Left cardiac atrium (tissue), 4 donors: ENCODE data around the gene GDF11. TPM values are rescaled to one million over a fixed set of nuclear protein-coding genes. Genes with fewer than 3 reads are reported as not detected.

Experiments
- ATAC-seq, 2 donors: fragments of 200-7000 bp; cut with Tn5 transposase; one replicate each; pipeline ENCODE4 v1.9.1; 2020; ENCODE audit warnings: mild to moderate bottlenecking in 2 of 2, moderate library complexity in 2 of 2
- DNase-seq: peaks from one replicate; pipeline ENCODE4 v3.0.0-alpha.2; 2020
- intact Hi-C, 2 donors: fragments of 100-400 bp; cut with DNase I; formaldehyde crosslinking; loops; one replicate each; pipeline versions ENCODE4 v1.14.1 to v1.15.1; 2022 to 2023
- total RNA-seq, 2 donors: library from RNA; stranded (reverse); fragmentation: NEBNext Ultra II Directional; extraction: Animal tissue kit (Norgen Biotek cat#: 25700); gene quantifications; one replicate each; pipeline ENCODE4 v1.2.1, GENCODE V29; 2021
- donor health status: DM: no; HTN: yes; CAD: no.
- donor health status: DM: no; HTN: yes; CAD: no; lungs with severe emphysema.
- donor health status: DM: yes; HTN: yes; CAD: no.
- donor health status: Dilated cardiomyopathy.

Gene GDF11
- total RNA-seq, 2 donors from 2014 or later, result 12.0 to 14.2 TPM

DNA sequence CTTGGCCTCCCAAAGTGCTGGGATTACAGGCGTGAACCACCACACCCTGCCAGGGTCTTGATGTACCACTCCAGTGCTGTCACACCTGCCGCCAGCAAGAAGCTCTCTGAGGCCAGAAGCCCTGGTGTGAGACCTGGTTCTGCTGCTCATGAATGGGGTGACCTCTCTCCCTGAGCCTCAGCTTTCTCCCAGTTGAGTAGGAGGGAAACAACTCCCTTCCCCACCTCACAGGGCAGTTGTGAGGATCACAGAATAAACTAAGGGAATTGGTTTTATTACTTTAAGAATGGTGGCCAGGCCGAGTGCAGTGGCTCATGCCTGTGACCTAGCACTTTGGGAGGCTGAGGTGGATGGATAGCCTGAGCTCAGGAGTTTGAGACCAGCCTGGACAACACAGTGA is 8.3 kb upstream of the GDF11 start:
- intact Hi-C loops, result no loop called here
- no peak for ATAC-seq
- no peak for DNase-seq

- ATAC-seq (no peak), DNase-seq (no peak)
- intact Hi-C loops, result loop anchor here in 1 of 2 donors (5.0 kb wide), 2 partner anchors 201 to 291 kb away; no protein-coding TSS in a partner anchor
Observed at GRCh38 chr12:55736076-55736475, 6.8 kb upstream of the GDF11 start.

- DNase-seq, result peak; percentile 68
- intact Hi-C loops, result loop anchor here in 1 of 2 donors (5.0 kb wide), 2 partner anchors 200 to 290 kb away; no protein-coding TSS in a partner anchor
- peak; percentile 62 to 67 for ATAC-seq
Observed at GRCh38 chr12:55736780-55737580, 5.9 kb upstream of the GDF11 start.

DNA sequence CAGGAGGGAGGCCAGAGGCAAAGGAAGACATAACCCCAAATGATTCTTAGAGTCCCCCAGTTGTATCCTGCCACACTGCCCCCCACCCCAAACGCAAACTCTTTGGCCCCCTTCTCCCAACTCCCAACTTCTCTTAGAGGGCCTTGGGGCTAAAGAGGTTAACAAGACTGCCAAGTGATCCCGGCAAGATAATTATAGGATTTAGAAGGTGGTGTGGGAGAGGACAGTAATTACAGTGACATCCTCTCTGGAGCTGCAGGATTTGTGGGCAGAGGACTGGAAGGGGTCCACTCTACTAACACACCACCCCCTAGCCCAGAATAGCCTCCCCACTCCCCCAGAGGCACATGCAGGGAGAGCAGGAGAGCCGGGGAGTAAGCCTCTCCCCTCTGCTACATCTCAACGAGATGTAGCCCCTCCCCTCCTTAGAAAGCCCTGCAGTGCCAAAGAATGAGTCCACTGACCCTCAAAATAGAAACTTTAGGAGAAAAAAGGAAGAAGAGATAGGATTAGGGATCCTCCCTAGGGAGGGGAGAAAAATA is 5.3 kb upstream of the GDF11 start:
- ATAC-seq, result peak; percentile 17 to 33
- DNase-seq, result no peak
- intact Hi-C loops, result loop anchor here in 1 of 2 donors (5.0 kb wide), 2 partner anchors 200 to 290 kb away; no protein-coding TSS in a partner anchor

GRCh38 chr12:55738123-55739024 is 4.5 kb upstream of the GDF11 start:
- DNase-seq (peak; percentile 90), ATAC-seq (peak; percentile 84)

GRCh38 chr12:55739025-55739378 is 3.9 kb upstream of the GDF11 start:
- intact Hi-C loops, result loop anchor here in 1 of 2 donors (5.0 kb wide), 2 partner anchors 198 to 288 kb away; no protein-coding TSS in a partner anchor
- ATAC-seq (no peak), DNase-seq (no peak)

More at GRCh38 chr12:55738123-55739024, 4.5 kb upstream of the GDF11 start:
- intact Hi-C loops, result loop anchor here in 1 of 2 donors (5.0 kb wide), 2 partner anchors 199 to 289 kb away; no protein-coding TSS in a partner anchor

DNA sequence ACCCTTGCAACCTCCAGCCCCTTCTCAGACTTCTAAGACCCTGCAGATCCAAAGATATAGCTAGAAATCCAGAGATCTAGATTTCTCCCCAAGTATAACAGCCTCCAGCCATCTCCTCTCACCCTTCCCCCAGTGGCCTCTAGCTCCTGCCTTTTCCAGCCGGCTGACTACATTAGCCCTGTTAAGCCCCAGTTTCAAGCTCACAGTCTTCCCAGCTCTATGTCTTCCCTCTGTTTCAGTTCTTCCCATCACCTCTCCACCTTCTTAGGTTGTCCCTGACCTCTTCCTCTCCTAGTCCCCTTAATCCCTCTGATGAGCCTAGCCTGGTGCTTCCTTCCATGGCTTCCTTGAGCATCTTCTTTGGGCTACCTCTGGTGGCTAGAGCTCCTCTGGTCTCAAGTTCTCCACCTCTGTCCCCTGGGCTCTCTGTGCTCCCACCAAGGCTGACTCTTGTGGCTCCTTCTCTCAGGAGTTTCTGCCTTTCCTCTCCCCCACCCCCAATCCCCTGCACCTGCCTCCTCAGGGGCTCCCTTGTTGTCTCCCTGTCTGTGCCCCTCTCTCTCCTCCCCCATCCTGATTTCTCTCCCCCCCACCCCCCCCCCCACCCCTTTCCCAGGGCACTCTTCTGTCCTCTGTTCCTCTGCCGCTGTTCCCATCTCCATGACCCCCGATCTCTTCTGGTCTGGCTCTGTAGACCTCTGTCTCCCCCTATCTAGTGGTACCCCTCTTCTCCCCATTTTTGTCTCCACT is 816 bp upstream of the GDF11 start:
- no peak for ATAC-seq
- DNase-seq, result no peak
- intact Hi-C loops, result loop anchor here (5.0 to 10.0 kb wide), 4 partner anchors 53 to 193 kb away; partner anchors contain the start of genes DGKA (in 1 of the 2), ORMDL2 (in 1 of the 2) and SARNP (in 1 of the 2)

GRCh38 chr12:55743406-55744339 is 751 bp downstream of the GDF11 start:
- DNase-seq (peak; percentile 63), ATAC-seq (peak; percentile 20 to 22)
- intact Hi-C loops, result loop anchor here (5.0 to 10.0 kb wide), 4 partner anchors 51 to 191 kb away; partner anchors contain the start of genes DGKA (in 1 of the 2), ORMDL2 (in 1 of the 2) and SARNP (in 1 of the 2)

- DNase-seq (no peak), ATAC-seq (peak in 1 of 2 donors; percentile 1)
- intact Hi-C loops, result loop anchor here (5.0 to 10.0 kb wide), 4 partner anchors 50 to 190 kb away; partner anchors contain the start of genes DGKA (in 1 of the 2), ORMDL2 (in 1 of the 2) and SARNP (in 1 of the 2)
Observed at GRCh38 chr12:55744340-55745030, 1.6 kb downstream of the GDF11 start.

- DNase-seq, result no peak
- peak; percentile 14 to 16 for ATAC-seq
- intact Hi-C loops, result loop anchor here in 1 of 2 donors (10.0 kb wide), 2 partner anchors 49 to 189 kb away; partner anchors contain the start of gene DGKA
Observed at GRCh38 chr12:55745361-55746173, 2.6 kb downstream of the GDF11 start.

DNA sequence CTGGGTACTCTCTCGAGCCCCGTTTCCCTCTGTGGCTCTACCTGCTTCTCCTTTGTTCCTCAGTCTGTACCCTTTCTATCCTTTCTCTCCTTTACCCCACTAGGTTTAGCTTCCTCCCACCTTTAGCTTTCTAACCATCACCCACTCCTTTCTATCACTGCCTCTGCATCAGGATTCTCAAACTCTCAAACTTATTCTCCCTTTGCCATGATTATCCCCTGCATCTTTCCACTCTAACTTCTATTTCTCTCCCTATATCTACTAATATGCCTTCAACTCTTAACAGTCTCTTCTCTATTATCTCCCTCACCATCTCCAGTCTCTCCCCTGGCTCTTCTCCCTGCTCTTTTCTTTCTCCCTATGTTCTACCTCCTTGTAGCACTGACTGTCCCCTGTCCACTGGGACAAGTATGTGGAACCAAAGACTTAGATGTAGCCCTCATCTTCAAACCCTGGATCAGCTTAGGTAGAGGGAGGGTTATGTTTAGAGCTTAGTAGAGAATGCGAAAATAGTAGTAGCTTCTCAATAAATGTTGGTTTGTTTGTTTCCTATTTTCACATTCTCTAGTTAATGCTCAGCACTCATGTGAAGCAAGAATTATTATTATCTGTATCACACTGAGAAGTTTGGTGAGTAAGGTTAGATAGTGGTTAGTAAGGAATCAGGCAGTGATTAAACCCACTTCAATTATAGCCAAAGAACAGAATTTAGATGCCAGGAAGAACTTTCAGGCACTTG is 3.4 kb downstream of the GDF11 start:
- no peak for ATAC-seq
- no peak for DNase-seq
- intact Hi-C loops, result loop anchor here in 1 of 2 donors (10.0 kb wide), 2 partner anchors 48 to 188 kb away; partner anchors contain the start of gene DGKA

DNA sequence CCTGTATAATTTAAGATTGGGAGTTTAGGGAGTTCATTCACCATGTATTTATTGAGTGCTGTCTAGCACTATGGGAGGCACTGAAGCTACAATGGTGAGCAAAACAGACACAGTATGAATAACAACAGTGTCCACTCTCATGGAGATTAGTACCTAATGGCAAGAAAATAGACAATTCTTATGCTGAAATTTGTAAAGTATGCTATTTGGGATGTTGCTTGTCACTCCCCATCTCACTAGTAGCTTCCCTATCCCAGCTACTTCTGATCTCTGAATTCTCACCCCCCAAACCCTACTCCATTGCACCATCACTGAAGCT is 4.0 kb downstream of the GDF11 start:
- intact Hi-C loops, result loop anchor here in 1 of 2 donors (10.0 kb wide), 2 partner anchors 48 to 188 kb away; partner anchors contain the start of gene DGKA
- ATAC-seq (no peak), DNase-seq (no peak)

- intact Hi-C loops, result loop anchor here in 1 of 2 donors (10.0 kb wide), 2 partner anchors 46 to 186 kb away; partner anchors contain the start of gene DGKA
- DNase-seq (no peak), ATAC-seq (no peak)
Observed at GRCh38 chr12:55748230-55748993, 5.5 kb downstream of the GDF11 start.

DNA sequence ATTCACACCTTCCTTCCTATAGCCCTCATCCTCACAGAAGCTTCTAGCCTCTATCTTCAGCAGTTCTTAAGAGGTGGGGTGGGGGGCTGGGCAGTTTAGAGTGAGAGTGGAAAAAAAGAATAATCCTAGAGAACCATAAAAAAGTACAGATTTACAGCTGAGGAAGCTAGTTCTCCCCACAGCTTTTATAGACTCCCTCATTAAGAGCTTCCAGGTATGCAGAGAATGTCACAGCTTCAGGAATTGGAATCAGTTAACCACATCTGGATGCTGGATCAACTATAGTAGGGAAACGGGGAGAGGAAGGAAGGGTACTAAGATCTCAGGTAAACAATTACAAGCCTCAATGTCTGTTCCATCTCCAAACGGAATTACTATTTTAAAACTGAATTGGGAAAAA is 12.3 kb downstream of the GDF11 start:
- intact Hi-C loops, result no loop called here
- DNase-seq, result no peak
- ATAC-seq, result no peak
